ENCODE results near the gene PGM1.

DNA sequence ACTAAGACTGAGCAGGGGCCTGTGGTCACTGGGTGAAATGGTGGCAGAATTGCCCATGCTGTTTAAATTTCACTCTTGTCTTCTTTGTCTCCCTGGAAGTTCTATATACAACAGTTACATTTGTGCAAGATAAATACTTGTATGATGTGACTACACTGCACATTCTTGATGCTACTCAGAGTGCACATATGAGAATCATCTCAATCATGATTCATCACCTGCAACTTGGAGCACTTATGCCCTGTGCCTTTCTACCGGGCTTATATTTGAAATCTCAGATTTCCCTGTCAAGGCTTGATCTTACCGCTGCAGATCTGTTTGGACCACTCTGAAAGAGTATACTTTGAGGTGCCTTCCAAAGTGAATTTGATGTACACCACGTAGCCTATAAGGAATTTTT, 10.6 kb downstream of the PGM1 start:
- TF ChIP-seq EZH2 (IDR thresholded peaks at IDR 0.05; ENCODE audit: insufficient read depth, poor library complexity, severe bottlenecking) = no peak
- no peak for TF ChIP-seq EZH2phosphoT487 (IDR thresholded peaks at IDR 0.05; ENCODE audit: insufficient read depth, low read depth)
